ENCODE results near the gene CNTLN.

- TF ChIP-seq CTCF (conservative IDR thresholded peaks at IDR 0.05) (no peak), ZFX (IDR thresholded peaks at IDR 0.05) (no peak)
Measured at GRCh38 chr9:17491780-17492179, 356.9 kb downstream of the CNTLN start.

All from C4-2B (cell line).